ENCODE measurements around the gene SLC22A5. TPM values are rescaled to one million over a fixed set of nuclear protein-coding genes. Genes with fewer than 3 reads are reported as not detected.

Gene SLC22A5
- total RNA-seq, 1 experiment from 2014 or later = 3.6 TPM

DNA sequence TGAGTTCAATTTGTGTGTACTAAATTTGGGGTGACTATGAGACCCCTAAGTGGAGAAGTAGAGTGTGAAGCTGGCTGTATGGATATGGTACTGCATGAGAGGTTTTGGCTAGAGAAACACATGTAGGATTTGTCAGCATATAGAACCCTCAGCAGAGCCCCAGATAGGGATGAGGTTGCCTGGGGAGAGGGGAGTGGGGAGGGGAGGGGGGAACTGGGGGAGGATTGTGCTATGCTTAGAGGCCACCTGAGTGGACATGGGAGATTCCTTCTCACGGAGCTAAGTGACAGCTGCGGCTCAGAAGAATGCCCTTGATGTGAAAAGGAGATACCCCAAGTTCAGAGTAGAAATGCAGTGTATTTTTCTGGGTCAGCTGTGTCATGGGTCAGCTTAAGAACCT lies 11.2 kb downstream of the SLC22A5 start (continued):
- TF ChIP-seq KAT7 (CRISPR knock-in tag; IDR thresholded peaks at IDR 0.05; ENCODE audit: borderline replicate concordance) (no peak), ZNF138 (CRISPR knock-in tag; conservative IDR thresholded peaks at IDR 0.05) (no peak), ZNF317 (CRISPR knock-in tag; IDR thresholded peaks at IDR 0.05; ENCODE audit: borderline replicate concordance, low read depth) (no peak), NR1H2 (CRISPR knock-in tag; IDR thresholded peaks at IDR 0.05) (no peak)
- TF ChIP-seq, protein P1, sequence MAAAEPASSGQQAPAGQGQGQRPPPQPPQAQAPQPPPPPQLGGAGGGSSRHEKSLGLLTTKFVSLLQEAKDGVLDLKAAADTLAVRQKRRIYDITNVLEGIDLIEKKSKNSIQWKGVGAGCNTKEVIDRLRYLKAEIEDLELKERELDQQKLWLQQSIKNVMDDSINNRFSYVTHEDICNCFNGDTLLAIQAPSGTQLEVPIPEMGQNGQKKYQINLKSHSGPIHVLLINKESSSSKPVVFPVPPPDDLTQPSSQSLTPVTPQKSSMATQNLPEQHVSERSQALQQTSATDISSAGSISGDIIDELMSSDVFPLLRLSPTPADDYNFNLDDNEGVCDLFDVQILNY (CRISPR knock-in tag; IDR thresholded peaks at IDR 0.05) = no peak

DNA sequence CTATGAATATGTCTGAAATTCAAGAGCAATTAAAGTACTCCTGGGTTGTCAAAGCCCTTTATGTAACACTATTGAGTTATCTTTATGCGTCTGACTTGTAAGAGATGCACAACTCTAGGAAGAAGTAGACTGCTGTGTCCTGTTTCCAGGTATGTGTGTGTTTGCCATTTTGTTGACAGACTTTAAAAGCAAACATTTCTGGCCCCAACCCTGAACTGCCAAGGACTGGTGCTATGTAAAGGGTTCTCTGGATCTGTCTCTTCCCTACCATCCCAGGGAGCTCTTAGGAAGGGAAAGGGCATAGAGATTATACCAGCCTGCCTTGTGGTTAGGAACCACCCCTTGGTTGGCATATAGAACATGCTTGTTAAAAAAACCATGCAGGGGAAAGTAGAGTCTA lies 12.1 kb downstream of the SLC22A5 start:
- no peaks in the 10 kb centered on the region for H3K4me1 Mint-ChIP-seq
- no peak overlapping the region for H3K27ac Mint-ChIP-seq
- no peak overlapping the region for H3K4me3 Mint-ChIP-seq
- TF ChIP-seq FOXJ3 (CRISPR knock-in tag; IDR thresholded peaks at IDR 0.05; ENCODE audit: borderline replicate concordance) (no peak), FOXP1 (CRISPR knock-in tag; IDR thresholded peaks at IDR 0.05; ENCODE audit: borderline replicate concordance) (no peak), ZBTB21 (CRISPR knock-in tag; IDR thresholded peaks at IDR 0.05; ENCODE audit: borderline replicate concordance) (no peak), ZNF423 (CRISPR knock-in tag; IDR thresholded peaks at IDR 0.05) (no peak)
- TF ChIP-seq, protein P2, sequence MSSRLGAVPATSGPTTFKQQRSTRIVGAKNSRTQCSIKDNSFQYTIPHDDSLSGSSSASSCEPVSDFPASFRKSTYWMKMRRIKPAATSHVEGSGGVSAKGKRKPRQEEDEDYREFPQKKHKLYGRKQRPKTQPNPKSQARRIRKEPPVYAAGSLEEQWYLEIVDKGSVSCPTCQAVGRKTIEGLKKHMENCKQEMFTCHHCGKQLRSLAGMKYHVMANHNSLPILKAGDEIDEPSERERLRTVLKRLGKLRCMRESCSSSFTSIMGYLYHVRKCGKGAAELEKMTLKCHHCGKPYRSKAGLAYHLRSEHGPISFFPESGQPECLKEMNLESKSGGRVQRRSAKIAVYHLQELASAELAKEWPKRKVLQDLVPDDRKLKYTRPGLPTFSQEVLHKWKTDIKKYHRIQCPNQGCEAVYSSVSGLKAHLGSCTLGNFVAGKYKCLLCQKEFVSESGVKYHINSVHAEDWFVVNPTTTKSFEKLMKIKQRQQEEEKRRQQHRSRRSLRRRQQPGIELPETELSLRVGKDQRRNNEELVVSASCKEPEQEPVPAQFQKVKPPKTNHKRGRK (CRISPR knock-in tag; IDR thresholded peaks at IDR 0.05; ENCODE audit: borderline replicate concordance) = no peak
- TF ChIP-seq, protein P3, sequence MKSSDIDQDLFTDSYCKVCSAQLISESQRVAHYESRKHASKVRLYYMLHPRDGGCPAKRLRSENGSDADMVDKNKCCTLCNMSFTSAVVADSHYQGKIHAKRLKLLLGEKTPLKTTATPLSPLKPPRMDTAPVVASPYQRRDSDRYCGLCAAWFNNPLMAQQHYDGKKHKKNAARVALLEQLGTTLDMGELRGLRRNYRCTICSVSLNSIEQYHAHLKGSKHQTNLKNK (CRISPR knock-in tag; IDR thresholded peaks at IDR 0.05) = no peak
- TF ChIP-seq, protein P4, sequence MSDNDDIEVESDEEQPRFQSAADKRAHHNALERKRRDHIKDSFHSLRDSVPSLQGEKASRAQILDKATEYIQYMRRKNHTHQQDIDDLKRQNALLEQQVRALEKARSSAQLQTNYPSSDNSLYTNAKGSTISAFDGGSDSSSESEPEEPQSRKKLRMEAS (CRISPR knock-in tag; IDR thresholded peaks at IDR 0.05) = no peak
- POLR2A ChIA-PET = no interaction called here
- H3K9me3 Mint-ChIP-seq = no peaks in the 10 kb centered on the region
- ATAC-seq = no peak
- DNase-seq (ENCODE audit: low spot score) = no peak
- no peaks in the 10 kb centered on the region for H3K27me3 Mint-ChIP-seq (ENCODE audit: low read depth)
- CTCF ChIA-PET = interaction anchor here (0.6 to 1.6 kb wide), 4 partner anchors 8 to 143 kb away, joined by 3 read pairs; no protein-coding TSS in a partner anchor
- no peaks in the 10 kb centered on the region for H3K36me3 Mint-ChIP-seq

DNA sequence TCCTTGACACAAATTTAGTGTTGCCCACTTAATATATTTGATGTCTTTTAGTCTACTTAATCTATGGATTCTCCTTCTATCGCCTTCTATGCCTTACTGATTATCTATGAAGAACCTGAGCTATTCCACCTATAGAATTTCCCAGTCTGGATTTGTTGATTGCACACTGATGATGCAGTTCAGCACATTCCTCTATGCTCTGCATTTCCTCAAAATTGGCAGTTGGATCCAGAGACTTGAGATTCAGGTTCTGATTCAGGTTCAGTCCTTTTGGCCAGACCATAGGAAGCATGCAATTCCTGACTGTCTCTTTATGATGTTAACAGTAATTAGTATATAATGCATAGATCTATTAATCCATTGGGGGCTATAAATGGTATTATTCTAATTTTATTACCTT lies 13.8 kb downstream of the SLC22A5 start:
- peaks cover 8% of the 10 kb centered on the region for H3K4me1 Mint-ChIP-seq
- TF ChIP-seq, protein P5, sequence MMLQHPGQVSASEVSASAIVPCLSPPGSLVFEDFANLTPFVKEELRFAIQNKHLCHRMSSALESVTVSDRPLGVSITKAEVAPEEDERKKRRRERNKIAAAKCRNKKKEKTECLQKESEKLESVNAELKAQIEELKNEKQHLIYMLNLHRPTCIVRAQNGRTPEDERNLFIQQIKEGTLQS (CRISPR knock-in tag; conservative IDR thresholded peaks at IDR 0.05) = no peak
- TF ChIP-seq HMGA2 (CRISPR knock-in tag; IDR thresholded peaks at IDR 0.05) = no peak
- no peak overlapping the region for H3K27ac Mint-ChIP-seq
- no peak overlapping the region for H3K4me3 Mint-ChIP-seq
- CTCF ChIA-PET = interaction anchor here (0.9 to 1.6 kb wide), 3 partner anchors 28 to 118 kb away, joined by 3 to 4 read pairs (median 4); no protein-coding TSS in a partner anchor
- H3K27me3 Mint-ChIP-seq (ENCODE audit: low read depth) = no peaks in the 10 kb centered on the region
- POLR2A ChIA-PET = no interaction called here
- H3K9me3 Mint-ChIP-seq = no peaks in the 10 kb centered on the region
- no peak for DNase-seq (ENCODE audit: low spot score)
- H3K36me3 Mint-ChIP-seq = no peaks in the 10 kb centered on the region
- ATAC-seq = no peak

DNA sequence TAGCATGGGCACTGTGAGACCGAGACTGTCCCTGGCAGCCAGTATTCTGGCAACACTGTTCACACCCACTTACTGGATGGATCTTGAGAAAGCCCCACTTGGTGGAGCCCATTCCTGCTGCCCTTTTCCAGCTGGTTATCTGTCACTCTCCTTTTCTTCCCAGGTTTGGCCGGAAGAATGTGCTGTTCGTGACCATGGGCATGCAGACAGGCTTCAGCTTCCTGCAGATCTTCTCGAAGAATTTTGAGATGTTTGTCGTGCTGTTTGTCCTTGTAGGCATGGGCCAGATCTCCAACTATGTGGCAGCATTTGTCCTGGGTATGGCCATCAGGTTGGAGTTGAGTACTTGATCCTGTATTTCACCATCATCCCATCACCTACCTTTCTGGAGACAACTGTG lies 14.5 kb downstream of the SLC22A5 start:
- POLR2A ChIA-PET = no interaction called here
- Mint-ChIP-seq H3K9me3 (no peaks in the 10 kb centered on the region), H3K4me3 (no peak overlapping the region), H3K36me3 (no peaks in the 10 kb centered on the region), H3K27ac (no peak overlapping the region), H3K4me1 (peaks cover 8% of the 10 kb centered on the region), H3K27me3 (ENCODE audit: low read depth) (no peaks in the 10 kb centered on the region)
- no peak for ATAC-seq
- CTCF ChIA-PET = interaction anchor here (1.0 to 1.6 kb wide), 2 partner anchors 27 to 107 kb away, joined by 4 read pairs; partner anchors contain the start of gene IRF1
- no peak for DNase-seq (ENCODE audit: low spot score)
- no peak for TF ChIP-seq TEAD4 (CRISPR knock-in tag; IDR thresholded peaks at IDR 0.05)
- TF ChIP-seq IRF2 (CRISPR knock-in tag; IDR thresholded peaks at IDR 0.05; ENCODE audit: borderline replicate concordance, low read depth) = no peak
- no peak for TF ChIP-seq FOXK1 (CRISPR knock-in tag; IDR thresholded peaks at IDR 0.05)
- TF ChIP-seq ZNF416 (CRISPR knock-in tag; IDR thresholded peaks at IDR 0.05) = no peak
- no peak for TF ChIP-seq ZNF232 (CRISPR knock-in tag; IDR thresholded peaks at IDR 0.05)
- TF ChIP-seq, protein P6, sequence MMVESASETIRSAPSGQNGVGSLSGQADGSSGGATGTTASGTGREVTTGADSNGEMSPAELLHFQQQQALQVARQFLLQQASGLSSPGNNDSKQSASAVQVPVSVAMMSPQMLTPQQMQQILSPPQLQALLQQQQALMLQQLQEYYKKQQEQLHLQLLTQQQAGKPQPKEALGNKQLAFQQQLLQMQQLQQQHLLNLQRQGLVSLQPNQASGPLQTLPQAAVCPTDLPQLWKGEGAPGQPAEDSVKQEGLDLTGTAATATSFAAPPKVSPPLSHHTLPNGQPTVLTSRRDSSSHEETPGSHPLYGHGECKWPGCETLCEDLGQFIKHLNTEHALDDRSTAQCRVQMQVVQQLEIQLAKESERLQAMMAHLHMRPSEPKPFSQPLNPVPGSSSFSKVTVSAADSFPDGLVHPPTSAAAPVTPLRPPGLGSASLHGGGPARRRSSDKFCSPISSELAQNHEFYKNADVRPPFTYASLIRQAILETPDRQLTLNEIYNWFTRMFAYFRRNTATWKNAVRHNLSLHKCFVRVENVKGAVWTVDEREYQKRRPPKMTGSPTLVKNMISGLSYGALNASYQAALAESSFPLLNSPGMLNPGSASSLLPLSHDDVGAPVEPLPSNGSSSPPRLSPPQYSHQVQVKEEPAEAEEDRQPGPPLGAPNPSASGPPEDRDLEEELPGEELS (CRISPR knock-in tag; IDR thresholded peaks at IDR 0.05) = no peak
- TF ChIP-seq JUN (CRISPR knock-in tag; IDR thresholded peaks at IDR 0.05) = no peak
- TF ChIP-seq, protein P7, sequence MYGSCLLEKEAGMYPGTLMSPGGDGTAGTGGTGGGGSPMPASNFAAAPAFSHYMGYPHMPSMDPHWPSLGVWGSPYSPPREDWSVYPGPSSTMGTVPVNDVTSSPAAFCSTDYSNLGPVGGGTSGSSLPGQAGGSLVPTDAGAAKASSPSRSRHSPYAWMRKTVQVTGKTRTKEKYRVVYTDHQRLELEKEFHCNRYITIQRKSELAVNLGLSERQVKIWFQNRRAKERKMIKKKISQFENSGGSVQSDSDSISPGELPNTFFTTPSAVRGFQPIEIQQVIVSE (CRISPR knock-in tag; IDR thresholded peaks at IDR 0.05; ENCODE audit: borderline replicate concordance) = no peak
- TF ChIP-seq ZNF121 (CRISPR knock-in tag; IDR thresholded peaks at IDR 0.05) = no peak
- TF ChIP-seq CBFB (CRISPR knock-in tag; IDR thresholded peaks at IDR 0.05; ENCODE audit: low read depth) = no peak
- no peak for TF ChIP-seq SMAD3 (CRISPR knock-in tag; IDR thresholded peaks at IDR 0.05; ENCODE audit: borderline replicate concordance)

Data from WTC11 (cell line).